Smooth muscle cell (in vitro differentiated cells): ENCODE measurements around the gene SPG7. TPM values are rescaled to one million over a fixed set of nuclear protein-coding genes. Genes with fewer than 3 reads are reported as not detected.

Source experiments
- DNase-seq: peaks from one replicate; lab custom pipeline; 2025; ENCODE audit not compliant: unreplicated experiment; lab: John Stamatoyannopoulos, UW
- H2AFZ ChIP-seq: fragments of 200-600 bp; sonication (generic); 2 replicates; pipeline ENCODE4 v1.6.0; 2016; ENCODE audit warnings: antibody characterized with exemption, low read depth, mild to moderate bottlenecking
- H3F3A ChIP-seq: fragments of 200-600 bp; sonication (generic); 2 replicates; pipeline ENCODE4 v1.6.0; 2017; ENCODE audit warnings: antibody characterized with exemption, low read depth
- H3K27ac ChIP-seq: fragments of 200-600 bp; sonication (generic); 2 replicates; pipeline ENCODE4 v1.5.1; 2016; ENCODE audit warnings: low read depth, mild to moderate bottlenecking
- H3K27me3 ChIP-seq: fragments of 200-600 bp; sonication (generic); 2 replicates; pipeline ENCODE4 v1.6.1; 2016; ENCODE audit warnings: low read depth, mild to moderate bottlenecking
- H3K36me3 ChIP-seq: fragments of 200-600 bp; sonication (generic); 2 replicates; pipeline ENCODE4 v1.5.1; 2016; ENCODE audit warnings: low read depth
- H3K4me1 ChIP-seq: fragments of 200-600 bp; sonication (generic); 2 replicates; pipeline ENCODE4 v1.5.1; 2016; ENCODE audit warnings: low read depth
- H3K4me2 ChIP-seq: fragments of 200-600 bp; sonication (generic); 2 replicates; pipeline ENCODE4 v1.6.0; 2016; ENCODE audit warnings: mild to moderate bottlenecking
- H3K4me3 ChIP-seq: fragments of 200-600 bp; sonication (generic); 2 replicates; pipeline ENCODE4 v1.5.1; 2016; ENCODE audit warnings: mild to moderate bottlenecking
- H3K79me2 ChIP-seq: fragments of 200-600 bp; sonication (generic); 2 replicates; pipeline ENCODE4 v1.6.0; 2016; ENCODE audit warnings: low read depth, mild to moderate bottlenecking
- H3K9ac ChIP-seq: fragments of 200-600 bp; sonication (generic); 2 replicates; pipeline ENCODE4 v1.6.0; 2016; ENCODE audit warnings: low read depth
- H3K9me3 ChIP-seq: fragments of 200-600 bp; sonication (generic); replicated peaks from 2 replicates; pipeline ENCODE4 v1.5.1; 2016; ENCODE audit warnings: low read depth
- H4K20me1 ChIP-seq: fragments of 200-600 bp; sonication (generic); 2 replicates; pipeline ENCODE4 v1.6.0; 2016; ENCODE audit warnings: low read depth
- WGBS: methylation state at CpG from one replicate; pipeline ENCODE4 v1.1.7; 2016; ENCODE audit warnings: low lambda C conversion rate; 5-methylcytosine and 5-hydroxymethylcytosine counted together
- polyA plus RNA-seq: library from polyadenylated mRNA; unstranded; fragments of >200 nt; fragmentation: Nextera tagmentation; extraction: Ambion mirVana; gene quantifications from 2 replicates; pipeline ENCODE4 v1.2.1, GENCODE V29; 2016
- total RNA-seq: library from RNA; depleted of rRNA; stranded (reverse); fragments of >200 nt; gene quantifications from 2 replicates; pipeline ENCODE4 v1.2.3, GENCODE V29; 2014
- TF ChIP-seq, protein P1 (sequence below): fragments of 200-600 bp; sonication (generic); IDR thresholded peaks from 2 replicates; pipeline ENCODE4 v1.5.1; 2017; ENCODE audit warnings: borderline replicate concordance, mild to moderate bottlenecking, antibody characterized with exemption; ENCODE audit not compliant: insufficient read depth, poor library complexity, severe bottlenecking

Gene SPG7
- total and polyA plus RNA-seq, 2 experiments from 2014 or later: 49.3 to 61.4 TPM

DNA sequence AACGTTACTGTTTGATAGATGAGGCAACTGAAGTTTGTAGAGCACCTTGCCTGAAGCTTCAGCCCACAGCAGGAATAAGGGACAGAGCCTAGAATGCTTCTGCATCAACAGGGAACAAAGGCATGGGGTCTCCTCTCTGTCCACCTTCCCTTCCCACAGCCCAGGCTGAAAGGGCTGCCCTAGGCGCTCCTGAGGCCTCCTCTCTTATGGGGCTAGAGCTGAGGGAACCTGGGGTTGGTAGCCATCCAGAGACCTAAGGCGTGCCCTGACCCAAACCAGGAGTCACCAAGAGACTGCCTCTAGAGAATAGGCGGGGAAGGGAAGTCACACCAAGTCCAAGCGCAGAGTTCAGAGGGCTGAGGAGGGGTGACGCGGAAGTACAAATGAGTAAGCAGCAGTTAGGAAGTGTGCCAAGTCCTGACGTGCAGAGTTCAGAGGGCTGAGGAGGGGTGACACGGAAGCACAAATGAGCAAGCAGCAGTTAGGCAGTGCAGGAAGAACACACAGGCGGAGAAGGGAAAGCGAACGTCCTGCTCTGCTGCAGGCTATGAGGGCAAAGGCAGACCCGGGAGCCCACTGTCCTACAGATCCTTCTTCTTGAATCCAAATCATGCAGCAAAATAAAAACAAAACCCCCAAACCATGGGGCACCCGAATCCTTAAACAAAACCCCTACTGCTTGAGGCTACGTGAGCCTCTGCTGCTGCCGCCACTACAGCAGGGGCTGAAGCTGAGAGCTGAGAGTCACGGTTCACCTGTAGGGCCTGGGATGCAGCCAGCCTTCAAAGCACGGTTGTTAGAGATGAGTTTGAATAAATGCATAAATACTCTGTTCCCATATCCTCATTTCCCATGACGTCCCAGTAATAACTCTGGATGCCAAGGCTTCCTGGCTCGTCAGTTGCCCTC lies 2.7 kb upstream of the SPG7 start:
- H3K27me3 ChIP-seq: no peaks in the 10 kb centered on the region
- no peak overlapping the region for H3K9ac ChIP-seq
- no peak overlapping the region for H2AFZ ChIP-seq
- H3K4me2 ChIP-seq: peak overlapping the region; percentile 21
- H3F3A ChIP-seq: peaks cover 3% of the 10 kb centered on the region
- TF ChIP-seq, protein P1, sequence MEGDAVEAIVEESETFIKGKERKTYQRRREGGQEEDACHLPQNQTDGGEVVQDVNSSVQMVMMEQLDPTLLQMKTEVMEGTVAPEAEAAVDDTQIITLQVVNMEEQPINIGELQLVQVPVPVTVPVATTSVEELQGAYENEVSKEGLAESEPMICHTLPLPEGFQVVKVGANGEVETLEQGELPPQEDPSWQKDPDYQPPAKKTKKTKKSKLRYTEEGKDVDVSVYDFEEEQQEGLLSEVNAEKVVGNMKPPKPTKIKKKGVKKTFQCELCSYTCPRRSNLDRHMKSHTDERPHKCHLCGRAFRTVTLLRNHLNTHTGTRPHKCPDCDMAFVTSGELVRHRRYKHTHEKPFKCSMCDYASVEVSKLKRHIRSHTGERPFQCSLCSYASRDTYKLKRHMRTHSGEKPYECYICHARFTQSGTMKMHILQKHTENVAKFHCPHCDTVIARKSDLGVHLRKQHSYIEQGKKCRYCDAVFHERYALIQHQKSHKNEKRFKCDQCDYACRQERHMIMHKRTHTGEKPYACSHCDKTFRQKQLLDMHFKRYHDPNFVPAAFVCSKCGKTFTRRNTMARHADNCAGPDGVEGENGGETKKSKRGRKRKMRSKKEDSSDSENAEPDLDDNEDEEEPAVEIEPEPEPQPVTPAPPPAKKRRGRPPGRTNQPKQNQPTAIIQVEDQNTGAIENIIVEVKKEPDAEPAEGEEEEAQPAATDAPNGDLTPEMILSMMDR: no peak
- H4K20me1 ChIP-seq: peaks cover 14% of the 10 kb centered on the region
- H3K4me1 ChIP-seq: peaks cover 12% of the 10 kb centered on the region
- no peaks in the 10 kb centered on the region for H3K9me3 ChIP-seq
- H3K36me3 ChIP-seq: no peaks in the 10 kb centered on the region
- no peak overlapping the region for H3K4me3 ChIP-seq
- DNase-seq: no peak
- no peak overlapping the region for H3K27ac ChIP-seq
- 74% methylated on average over 20 of the region's 20 CpGs for WGBS
- H3K79me2 ChIP-seq: peaks cover 22% of the 10 kb centered on the region

DNA sequence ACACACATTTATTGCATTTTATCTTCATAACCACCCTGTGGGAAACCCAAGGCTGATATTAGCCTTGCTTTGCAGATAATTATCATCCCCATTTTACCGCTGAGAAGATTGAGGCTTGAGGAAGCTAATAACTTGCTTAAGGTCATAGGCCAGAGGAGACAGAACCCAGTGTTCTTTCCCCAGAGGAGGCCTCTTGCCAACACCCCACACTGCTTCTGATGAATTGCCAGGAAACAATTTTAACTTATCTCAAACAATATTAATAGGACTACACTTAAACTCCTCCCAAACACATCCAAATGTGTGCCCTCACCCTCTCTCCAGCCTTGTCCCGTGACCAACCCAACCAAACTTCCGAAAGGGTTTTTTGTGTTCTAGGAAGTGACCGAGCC lies 2.1 kb upstream of the SPG7 start:
- Histone ChIP-seq H2AFZ (no peak overlapping the region), H3K36me3 (no peaks in the 10 kb centered on the region), H3K9ac (no peak overlapping the region), H3K9me3 (no peaks in the 10 kb centered on the region), H3K27me3 (no peaks in the 10 kb centered on the region), H3F3A (peaks cover 3% of the 10 kb centered on the region), H3K79me2 (peaks cover 27% of the 10 kb centered on the region), H4K20me1 (peaks cover 14% of the 10 kb centered on the region), H3K27ac (no peak overlapping the region), H3K4me3 (no peak overlapping the region), H3K4me2 (no peak overlapping the region), H3K4me1 (peaks cover 12% of the 10 kb centered on the region)
- DNase-seq: no peak
- TF ChIP-seq, protein P1: no peak
- WGBS: 95% methylated on average over 4 of the region's 4 CpGs

DNA sequence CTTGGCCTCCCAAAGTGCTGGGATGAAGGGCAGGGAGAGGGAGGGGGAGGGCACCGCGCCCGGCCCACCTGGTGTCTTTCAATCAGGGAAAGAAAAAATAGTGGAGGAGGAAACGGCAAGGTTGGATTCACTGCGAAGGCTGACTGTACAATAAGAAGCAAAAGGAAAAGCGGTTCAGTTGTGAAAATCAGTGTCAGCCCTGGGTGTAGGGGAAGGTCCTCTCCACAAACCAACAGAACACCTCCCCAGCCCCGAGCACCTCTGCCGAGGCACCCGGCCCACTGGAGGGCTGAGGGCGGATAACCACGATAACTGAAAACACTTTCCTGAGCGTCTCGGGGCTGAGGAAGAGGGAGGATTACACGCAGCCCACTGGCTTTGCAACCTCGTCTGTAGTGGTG lies 1.4 kb upstream of the SPG7 start:
- peak overlapping the region; percentile 96 for H3K4me3 ChIP-seq
- no peak for DNase-seq
- no peak overlapping the region for H2AFZ ChIP-seq
- WGBS: 61% methylated on average over 15 of the region's 15 CpGs
- H3F3A ChIP-seq: peaks cover 3% of the 10 kb centered on the region
- H3K27ac ChIP-seq: peak overlapping the region; percentile 94
- H3K4me2 ChIP-seq: peak overlapping the region; percentile 95
- no peaks in the 10 kb centered on the region for H3K36me3 ChIP-seq
- peaks cover 12% of the 10 kb centered on the region for H3K4me1 ChIP-seq
- peaks cover 14% of the 10 kb centered on the region for H4K20me1 ChIP-seq
- H3K79me2 ChIP-seq: peaks cover 32% of the 10 kb centered on the region
- H3K9me3 ChIP-seq: no peaks in the 10 kb centered on the region
- H3K9ac ChIP-seq: no peak overlapping the region
- H3K27me3 ChIP-seq: no peaks in the 10 kb centered on the region
- TF ChIP-seq, protein P1: no peak
